SKM-1 treated with dmso at 0.1 percent for 144 hours (cell line): ENCODE data around the gene ZSCAN29.
A peak's percentile ranks its signal among the peaks of the same experiment; 100 is the strongest.

Experiments
- DNase-seq: peaks from one replicate; lab custom pipeline; 2025; ENCODE audit not compliant: unreplicated experiment; lab: John Stamatoyannopoulos, UW

The ZSCAN29 gene

GRCh38 chr15:43352693-43353382 lies 18.0 kb downstream of the ZSCAN29 start:
- DNase-seq: no peak

- DNase-seq: no peak
These were observed 23.7 kb downstream of the ZSCAN29 start for GRCh38 chr15:43347114-43347513.

- DNase-seq: no peak
These were observed 24.5 kb downstream of the ZSCAN29 start for GRCh38 chr15:43346305-43346704.

- no peak for DNase-seq
These were observed 40.1 kb downstream of the ZSCAN29 start for GRCh38 chr15:43330780-43331087.

GRCh38 chr15:43329960-43330779 lies 40.7 kb downstream of the ZSCAN29 start, which contains the start of gene LCMT2:
LCMT2 (minus strand) TSS chr15:43330573; CDS start chr15:43330489, 84 bp downstream.
- DNase-seq: peak; percentile 88

- DNase-seq: no peak
These were observed 41.5 kb downstream of the ZSCAN29 start for GRCh38 chr15:43329217-43329959.

GRCh38 chr15:43325039-43325684 lies 45.7 kb downstream of the ZSCAN29 start:
- no peak for DNase-seq

GRCh38 chr15:43318990-43319771 lies 51.7 kb downstream of the ZSCAN29 start:
- DNase-seq: no peak

- no peak for DNase-seq
These were observed 53.2 kb downstream of the ZSCAN29 start for GRCh38 chr15:43317566-43318184.

GRCh38 chr15:43316971-43317346 lies 53.9 kb downstream of the ZSCAN29 start:
- no peak for DNase-seq

GRCh38 chr15:43316016-43316970 lies 54.5 kb downstream of the ZSCAN29 start:
- no peak for DNase-seq

- DNase-seq: no peak
These were observed 56.7 kb downstream of the ZSCAN29 start for GRCh38 chr15:43314171-43314570.

- DNase-seq: no peak
These were observed 58.5 kb downstream of the ZSCAN29 start for GRCh38 chr15:43312378-43312777.
